Measurements from ENCODE around the gene SLIT1.

DNA sequence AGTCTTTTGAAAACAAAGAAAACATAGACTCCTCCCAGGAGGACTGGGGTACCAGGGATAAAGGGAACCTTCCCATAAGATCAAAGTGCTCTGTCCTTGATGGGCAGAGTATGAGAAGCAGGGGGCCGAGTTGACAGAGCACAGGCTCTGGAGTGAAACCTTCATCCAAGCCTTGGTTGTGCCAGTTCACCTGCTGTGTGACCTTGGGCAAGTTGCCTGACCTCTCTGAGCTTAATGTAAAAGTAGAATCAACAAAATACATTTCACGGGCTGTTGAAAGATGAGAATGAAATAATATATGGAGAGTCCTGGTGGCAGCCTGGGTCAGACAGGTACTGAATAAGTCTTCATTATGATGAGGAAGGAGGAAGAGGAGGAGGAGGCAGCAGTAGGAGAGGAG is 69.9 kb downstream of the SLIT1 start:
- TF ChIP-seq, protein P1, sequence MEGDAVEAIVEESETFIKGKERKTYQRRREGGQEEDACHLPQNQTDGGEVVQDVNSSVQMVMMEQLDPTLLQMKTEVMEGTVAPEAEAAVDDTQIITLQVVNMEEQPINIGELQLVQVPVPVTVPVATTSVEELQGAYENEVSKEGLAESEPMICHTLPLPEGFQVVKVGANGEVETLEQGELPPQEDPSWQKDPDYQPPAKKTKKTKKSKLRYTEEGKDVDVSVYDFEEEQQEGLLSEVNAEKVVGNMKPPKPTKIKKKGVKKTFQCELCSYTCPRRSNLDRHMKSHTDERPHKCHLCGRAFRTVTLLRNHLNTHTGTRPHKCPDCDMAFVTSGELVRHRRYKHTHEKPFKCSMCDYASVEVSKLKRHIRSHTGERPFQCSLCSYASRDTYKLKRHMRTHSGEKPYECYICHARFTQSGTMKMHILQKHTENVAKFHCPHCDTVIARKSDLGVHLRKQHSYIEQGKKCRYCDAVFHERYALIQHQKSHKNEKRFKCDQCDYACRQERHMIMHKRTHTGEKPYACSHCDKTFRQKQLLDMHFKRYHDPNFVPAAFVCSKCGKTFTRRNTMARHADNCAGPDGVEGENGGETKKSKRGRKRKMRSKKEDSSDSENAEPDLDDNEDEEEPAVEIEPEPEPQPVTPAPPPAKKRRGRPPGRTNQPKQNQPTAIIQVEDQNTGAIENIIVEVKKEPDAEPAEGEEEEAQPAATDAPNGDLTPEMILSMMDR (conservative IDR thresholded peaks at IDR 0.05): no peak
- no peak for TF ChIP-seq ZFX (IDR thresholded peaks at IDR 0.05)

All from C4-2B (cell line).